Esophagus muscularis mucosa (tissue), 4 donors: ENCODE results near the gene TNFRSF19.

Experiments
- EP300 ChIP-seq: sonication (generic); formaldehyde crosslinking; IDR thresholded peaks from one replicate; pipeline ENCODE4 v1.6.1; 2017; ENCODE audit warnings: antibody characterized with exemption
- POLR2A ChIP-seq: fragments of 450-650 bp; IDR thresholded peaks from one replicate; pipeline ENCODE4 v1.6.1; 2017; ENCODE audit warnings: antibody characterized with exemption, moderate library complexity, mild to moderate bottlenecking, low read depth
- POLR2AphosphoS5 ChIP-seq, 2 donors: sonication (generic); formaldehyde crosslinking; IDR thresholded peaks; one replicate each; pipeline ENCODE4 v1.6.1; 2017; ENCODE audit warnings: antibody characterized with exemption in 2 of 2
- TF ChIP-seq, protein P1 (sequence below), 3 experiments: fragments of 200-600 bp in 2 of 3; fragments of 450-650 bp in 1 of 3; sonication (generic) in 2 of 3; IDR thresholded peaks; one replicate each; pipeline ENCODE4 v1.5.1; 2017 to 2019; ENCODE audit warnings: antibody characterized with exemption in 3 of 3, mild to moderate bottlenecking in 2 of 3, moderate library complexity in 1 of 3

DNA sequence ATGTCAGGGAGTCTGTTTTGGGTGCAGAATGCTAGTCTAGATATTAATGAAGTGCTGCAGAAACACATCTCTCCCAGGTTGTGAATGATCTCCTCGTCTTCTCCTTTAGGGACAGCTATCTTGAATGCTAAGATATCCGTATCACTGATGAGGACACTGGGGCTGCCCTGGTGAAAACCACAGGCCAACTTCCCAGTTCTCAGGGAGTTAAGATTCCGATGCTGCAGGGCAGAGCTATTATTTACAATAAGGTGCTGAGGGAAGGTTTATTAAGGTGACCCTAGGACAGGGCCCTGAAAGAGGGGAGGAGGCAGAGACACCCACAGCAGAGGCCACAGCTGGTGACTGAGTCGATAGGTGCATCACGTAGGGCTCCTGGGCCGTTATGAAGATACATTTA, 66.1 kb downstream of the TNFRSF19 start:
- TF ChIP-seq POLR2A (no peak), EP300 (no peak), POLR2AphosphoS5 (IDR thresholded peaks at IDR 0.05) (no peak)
- TF ChIP-seq, protein P1, sequence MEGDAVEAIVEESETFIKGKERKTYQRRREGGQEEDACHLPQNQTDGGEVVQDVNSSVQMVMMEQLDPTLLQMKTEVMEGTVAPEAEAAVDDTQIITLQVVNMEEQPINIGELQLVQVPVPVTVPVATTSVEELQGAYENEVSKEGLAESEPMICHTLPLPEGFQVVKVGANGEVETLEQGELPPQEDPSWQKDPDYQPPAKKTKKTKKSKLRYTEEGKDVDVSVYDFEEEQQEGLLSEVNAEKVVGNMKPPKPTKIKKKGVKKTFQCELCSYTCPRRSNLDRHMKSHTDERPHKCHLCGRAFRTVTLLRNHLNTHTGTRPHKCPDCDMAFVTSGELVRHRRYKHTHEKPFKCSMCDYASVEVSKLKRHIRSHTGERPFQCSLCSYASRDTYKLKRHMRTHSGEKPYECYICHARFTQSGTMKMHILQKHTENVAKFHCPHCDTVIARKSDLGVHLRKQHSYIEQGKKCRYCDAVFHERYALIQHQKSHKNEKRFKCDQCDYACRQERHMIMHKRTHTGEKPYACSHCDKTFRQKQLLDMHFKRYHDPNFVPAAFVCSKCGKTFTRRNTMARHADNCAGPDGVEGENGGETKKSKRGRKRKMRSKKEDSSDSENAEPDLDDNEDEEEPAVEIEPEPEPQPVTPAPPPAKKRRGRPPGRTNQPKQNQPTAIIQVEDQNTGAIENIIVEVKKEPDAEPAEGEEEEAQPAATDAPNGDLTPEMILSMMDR (IDR thresholded peaks at IDR 0.05), result no peak
